Measurements from ENCODE around the gene GARIN1A. TPM values are rescaled to one million over a fixed set of nuclear protein-coding genes. Genes with fewer than 3 reads are reported as not detected.
"Not testable (repeated sequence)": the region's sequence is repeated elsewhere in the genome, so short reads cannot be mapped to it uniquely, and the experiment has no call there.

The GARIN1A gene
- total RNA-seq, 1 donor from 2014 or later, result 5.9 TPM

DNA sequence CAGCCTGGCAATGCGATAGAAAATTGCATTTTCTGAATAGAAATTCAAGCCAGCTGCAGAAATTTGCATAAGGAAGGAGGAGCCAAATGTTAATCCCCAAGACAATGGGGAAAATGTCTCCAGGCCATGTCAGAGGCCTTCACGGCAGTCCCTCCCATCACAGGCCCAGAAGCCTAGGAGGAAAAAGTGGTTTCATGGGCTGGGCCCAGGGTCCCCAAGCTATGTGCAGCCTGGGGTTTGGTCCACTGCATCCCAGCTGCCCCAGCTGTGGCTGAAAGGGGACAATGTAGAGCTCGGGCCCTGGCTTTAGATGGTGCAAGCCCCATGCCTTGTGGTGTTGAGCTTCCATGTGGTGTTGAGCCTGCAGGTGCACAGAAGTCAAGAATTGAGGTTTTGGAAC lies 10.0 kb upstream of the GARIN1A start:
- no peak overlapping the region for H3K4me2 ChIP-seq (ENCODE audit: low read length)
- no peak overlapping the region for H2AFZ ChIP-seq (ENCODE audit: low read depth, low read length)
- Mint-ChIP-seq H3K27me3 (ENCODE audit: low read depth, unreplicated experiment) (no peaks in the 10 kb centered on the region), H3K4me1 (ENCODE audit: low read depth, unreplicated experiment) (no peaks in the 10 kb centered on the region), H3K4me3 (ENCODE audit: unreplicated experiment) (no peak overlapping the region), H3K9me3 (ENCODE audit: unreplicated experiment) (peaks cover 15% of the 10 kb centered on the region), H3K27ac (ENCODE audit: unreplicated experiment) (no peak overlapping the region), H3K36me3 (ENCODE audit: low read depth, unreplicated experiment) (peaks cover 25% of the 10 kb centered on the region)
- no peaks in the 10 kb centered on the region for H4K20me1 ChIP-seq (ENCODE audit: insufficient read depth, low read length)
- no peak overlapping the region for H3K9ac ChIP-seq (ENCODE audit: low read length)
- H3K4me1 ChIP-seq (ENCODE audit: insufficient read depth, low read length), result no peaks in the 10 kb centered on the region
- no peaks in the 10 kb centered on the region for H3K27me3 ChIP-seq (ENCODE audit: insufficient read depth, low read length)
- no peak overlapping the region for H3K27ac ChIP-seq (ENCODE audit: low read depth, low read length)
- H3K79me2 ChIP-seq (ENCODE audit: insufficient read depth, low read length), result no peaks in the 10 kb centered on the region
- no peak overlapping the region for H3K4me3 ChIP-seq (ENCODE audit: insufficient read depth, low read depth, low read length)
- TF ChIP-seq CTCF (IDR thresholded peaks at IDR 0.05; ENCODE audit: insufficient read depth, low read depth, low read length), result no peak
- TF ChIP-seq EZH2 (IDR thresholded peaks at IDR 0.05; ENCODE audit: insufficient read depth, low read length), result no peak
- DNase-seq (ENCODE audit: low read depth), result no peak
- peaks cover 6% of the 10 kb centered on the region for H3K9me3 ChIP-seq (ENCODE audit: insufficient read depth, low read depth, low read length)
- no peaks in the 10 kb centered on the region for H3K36me3 ChIP-seq (ENCODE audit: insufficient read depth, low read length)
- FAIRE-seq, result no peak

DNA sequence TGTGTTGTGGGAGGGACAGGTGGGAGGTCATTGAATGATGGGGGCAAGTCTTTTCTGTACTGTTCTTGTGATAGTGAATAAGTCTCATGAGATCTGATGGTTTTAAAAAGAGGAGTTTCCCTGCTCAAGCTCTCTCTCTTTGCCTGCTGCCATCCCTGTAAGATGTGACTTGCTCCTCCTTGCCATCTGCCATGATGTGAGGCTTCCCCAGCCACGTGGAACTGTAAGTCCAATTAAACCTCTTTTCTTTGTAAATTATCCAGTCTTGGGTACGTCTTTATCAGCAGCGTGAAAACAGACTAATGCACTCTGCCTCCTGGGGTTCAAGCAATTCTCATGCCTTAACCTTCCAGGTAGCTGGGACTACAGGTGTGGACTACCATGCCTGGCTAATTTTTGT lies 8.9 kb upstream of the GARIN1A start:
- FAIRE-seq; H4K20me1 ChIP-seq (ENCODE audit: insufficient read depth, low read length); DNase-seq (ENCODE audit: low read depth); H3K79me2 ChIP-seq (ENCODE audit: insufficient read depth, low read length); H3K27me3 ChIP-seq (ENCODE audit: insufficient read depth, low read length); H3K4me1 ChIP-seq (ENCODE audit: insufficient read depth, low read length); H3K9me3 ChIP-seq (ENCODE audit: insufficient read depth, low read depth, low read length); H3K4me2 ChIP-seq (ENCODE audit: low read length); H3K27ac ChIP-seq (ENCODE audit: low read depth, low read length); H3K4me3 ChIP-seq (ENCODE audit: insufficient read depth, low read depth, low read length); H2AFZ ChIP-seq (ENCODE audit: low read depth, low read length); H3K4me3 Mint-ChIP-seq (ENCODE audit: unreplicated experiment); H3K27me3 Mint-ChIP-seq (ENCODE audit: low read depth, unreplicated experiment); H3K4me1 Mint-ChIP-seq (ENCODE audit: low read depth, unreplicated experiment); H3K36me3 ChIP-seq (ENCODE audit: insufficient read depth, low read length); H3K9ac ChIP-seq (ENCODE audit: low read length); H3K27ac Mint-ChIP-seq (ENCODE audit: unreplicated experiment): not testable (repeated sequence)
- Mint-ChIP-seq H3K9me3 (ENCODE audit: unreplicated experiment) (peaks cover 15% of the 10 kb centered on the region), H3K36me3 (ENCODE audit: low read depth, unreplicated experiment) (peaks cover 25% of the 10 kb centered on the region)

DNA sequence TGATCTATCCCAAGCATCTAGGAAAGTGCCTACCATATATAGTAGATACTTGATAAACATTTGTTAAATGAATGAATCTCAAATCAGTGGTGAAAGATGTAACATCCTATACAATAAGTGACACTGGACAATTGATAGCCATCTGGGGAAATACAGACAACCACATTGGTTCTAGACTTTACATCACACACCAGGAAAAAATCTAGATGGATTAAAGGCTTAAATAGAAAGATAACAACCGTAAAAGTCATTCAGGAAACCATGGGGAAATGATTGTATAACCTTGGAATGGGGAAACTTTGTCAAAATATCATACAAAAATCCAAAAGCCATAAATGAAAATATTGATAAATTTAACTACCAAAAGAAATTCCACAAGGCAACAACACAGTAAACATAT lies 7.0 kb upstream of the GARIN1A start:
- Histone ChIP-seq H3K4me1 (ENCODE audit: insufficient read depth, low read length) (no peaks in the 10 kb centered on the region), H3K4me2 (ENCODE audit: low read length) (no peak overlapping the region), H3K9me3 (ENCODE audit: insufficient read depth, low read depth, low read length) (peaks cover 6% of the 10 kb centered on the region), H4K20me1 (ENCODE audit: insufficient read depth, low read length) (no peaks in the 10 kb centered on the region), H3K36me3 (ENCODE audit: insufficient read depth, low read length) (no peaks in the 10 kb centered on the region), H3K4me3 (ENCODE audit: insufficient read depth, low read depth, low read length) (no peak overlapping the region), H2AFZ (ENCODE audit: low read depth, low read length) (no peak overlapping the region), H3K27ac (ENCODE audit: low read depth, low read length) (no peak overlapping the region), H3K27me3 (ENCODE audit: insufficient read depth, low read length) (no peaks in the 10 kb centered on the region), H3K79me2 (ENCODE audit: insufficient read depth, low read length) (no peaks in the 10 kb centered on the region), H3K9ac (ENCODE audit: low read length) (no peak overlapping the region)
- peaks cover 25% of the 10 kb centered on the region for H3K36me3 Mint-ChIP-seq (ENCODE audit: low read depth, unreplicated experiment)
- TF ChIP-seq EZH2 (IDR thresholded peaks at IDR 0.05; ENCODE audit: insufficient read depth, low read length), result no peak
- TF ChIP-seq CTCF (IDR thresholded peaks at IDR 0.05; ENCODE audit: insufficient read depth, low read depth, low read length), result no peak
- FAIRE-seq (no peak), DNase-seq (ENCODE audit: low read depth) (no peak)
- H3K4me3 Mint-ChIP-seq (ENCODE audit: unreplicated experiment), result no peak overlapping the region
- peaks cover 15% of the 10 kb centered on the region for H3K9me3 Mint-ChIP-seq (ENCODE audit: unreplicated experiment)
- no peaks in the 10 kb centered on the region for H3K27me3 Mint-ChIP-seq (ENCODE audit: low read depth, unreplicated experiment)
- H3K4me1 Mint-ChIP-seq (ENCODE audit: low read depth, unreplicated experiment), result no peaks in the 10 kb centered on the region
- H3K27ac Mint-ChIP-seq (ENCODE audit: unreplicated experiment), result no peak overlapping the region

All from astrocyte (in vitro differentiated cells and primary cell).